Tibial nerve (tissue), 4 donors: ENCODE data around the gene PPARGC1A.

Experiments used
- CTCF ChIP-seq, 5 experiments: fragments of 200-600 bp in 3 of 5; fragments of 450-650 bp in 2 of 5; sonication (generic) in 3 of 5; IDR thresholded peaks; one replicate each; pipeline ENCODE4 v1.5.1; 2016 to 2019; ENCODE audit warnings: antibody characterized with exemption in 5 of 5, mild to moderate bottlenecking in 3 of 5, moderate library complexity in 2 of 5
- EP300 ChIP-seq, 2 donors: sonication (generic); formaldehyde crosslinking; IDR thresholded peaks; one replicate each; pipeline ENCODE4 v1.6.1; 2017; ENCODE audit warnings: antibody characterized with exemption in 2 of 2, mild to moderate bottlenecking in 1 of 2
- POLR2A ChIP-seq, 2 donors: fragments of 450-650 bp; IDR thresholded peaks; one replicate each; pipeline ENCODE4 v1.6.1; 2017; ENCODE audit warnings: antibody characterized with exemption in 2 of 2, mild to moderate bottlenecking in 2 of 2, moderate library complexity in 2 of 2

- TF ChIP-seq CTCF (IDR thresholded peaks at IDR 0.05) = no peak
- no peak for TF ChIP-seq POLR2A (IDR thresholded peaks at IDR 0.05)
- no peak for TF ChIP-seq EP300 (IDR thresholded peaks at IDR 0.05)
These were observed 8.0 kb downstream of the PPARGC1A start for GRCh38 chr4:23881674-23882337.
